ENCODE results near the gene ARMC2.

The ARMC2 gene

GRCh38 chr6:108958900-108959770 is 110.9 kb downstream of the ARMC2 start:
- Histone ChIP-seq H3K36me3 (ENCODE audit: control insufficient read depth in 1 of 2, insufficient read depth in 2 of 2, low read length in 2 of 2) (no peaks in the 10 kb centered on the region), H3K4me3 (ENCODE audit: low read depth in 1 of 2, low read length in 2 of 2) (no peak overlapping the region), H3K9me3 (ENCODE audit: control insufficient read depth in 1 of 2, low read length in 2 of 2) (no peaks in the 10 kb centered on the region), H3K27me3 (ENCODE audit: low read depth, low read length) (no peaks in the 10 kb centered on the region), H3K27ac (ENCODE audit: low read length) (no peak overlapping the region), H3K4me1 (ENCODE audit: control insufficient read depth in 1 of 2, insufficient read depth in 2 of 2, low read length in 2 of 2) (peaks cover 10 to 19% of the 10 kb centered on the region in 2 donors)

- Histone ChIP-seq H3K4me3 (ENCODE audit: low read depth in 1 of 2, low read length in 2 of 2) (no peak overlapping the region), H3K27me3 (ENCODE audit: low read depth, low read length) (no peaks in the 10 kb centered on the region), H3K36me3 (ENCODE audit: control insufficient read depth in 1 of 2, insufficient read depth in 2 of 2, low read length in 2 of 2) (no peaks in the 10 kb centered on the region), H3K27ac (ENCODE audit: low read length) (peak overlapping the region; percentile 69), H3K9me3 (ENCODE audit: control insufficient read depth in 1 of 2, low read length in 2 of 2) (no peaks in the 10 kb centered on the region), H3K4me1 (ENCODE audit: control insufficient read depth in 1 of 2, insufficient read depth in 2 of 2, low read length in 2 of 2) (peaks cover 10 to 19% of the 10 kb centered on the region in 2 donors)
These were observed 111.9 kb downstream of the ARMC2 start for GRCh38 chr6:108959972-108960582.

- H3K27ac ChIP-seq (ENCODE audit: low read length) = peak overlapping the region; percentile 69
- H3K4me3 ChIP-seq (ENCODE audit: low read depth in 1 of 2, low read length in 2 of 2) = no peak overlapping the region
These were observed 112.4 kb downstream of the ARMC2 start for GRCh38 chr6:108960601-108961000.

GRCh38 chr6:108961077-108961476 is 112.9 kb downstream of the ARMC2 start:
- Histone ChIP-seq H3K4me3 (ENCODE audit: low read depth in 1 of 2, low read length in 2 of 2) (no peak overlapping the region), H3K36me3 (ENCODE audit: control insufficient read depth in 1 of 2, insufficient read depth in 2 of 2, low read length in 2 of 2) (no peaks in the 10 kb centered on the region), H3K27ac (ENCODE audit: low read length) (peak overlapping the region; percentile 69), H3K9me3 (ENCODE audit: control insufficient read depth in 1 of 2, low read length in 2 of 2) (no peaks in the 10 kb centered on the region), H3K4me1 (ENCODE audit: control insufficient read depth in 1 of 2, insufficient read depth in 2 of 2, low read length in 2 of 2) (peaks cover 10 to 19% of the 10 kb centered on the region in 2 donors), H3K27me3 (ENCODE audit: low read depth, low read length) (no peaks in the 10 kb centered on the region)

More at GRCh38 chr6:108960601-108961000, 112.4 kb downstream of the ARMC2 start:
- Histone ChIP-seq H3K9me3 (ENCODE audit: control insufficient read depth in 1 of 2, low read length in 2 of 2) (no peaks in the 10 kb centered on the region), H3K27me3 (ENCODE audit: low read depth, low read length) (no peaks in the 10 kb centered on the region), H3K36me3 (ENCODE audit: control insufficient read depth in 1 of 2, insufficient read depth in 2 of 2, low read length in 2 of 2) (no peaks in the 10 kb centered on the region), H3K4me1 (ENCODE audit: control insufficient read depth in 1 of 2, insufficient read depth in 2 of 2, low read length in 2 of 2) (peaks cover 10 to 19% of the 10 kb centered on the region in 2 donors)

- peak overlapping the region; percentile 69 for H3K27ac ChIP-seq (ENCODE audit: low read length)
- no peaks in the 10 kb centered on the region for H3K9me3 ChIP-seq (ENCODE audit: control insufficient read depth in 1 of 2, low read length in 2 of 2)
- no peaks in the 10 kb centered on the region for H3K36me3 ChIP-seq (ENCODE audit: control insufficient read depth in 1 of 2, insufficient read depth in 2 of 2, low read length in 2 of 2)
- H3K27me3 ChIP-seq (ENCODE audit: low read depth, low read length) = no peaks in the 10 kb centered on the region
- no peak overlapping the region for H3K4me3 ChIP-seq (ENCODE audit: low read depth in 1 of 2, low read length in 2 of 2)
- peaks cover 10 to 19% of the 10 kb centered on the region in 2 donors for H3K4me1 ChIP-seq (ENCODE audit: control insufficient read depth in 1 of 2, insufficient read depth in 2 of 2, low read length in 2 of 2)
These were observed 113.8 kb downstream of the ARMC2 start for GRCh38 chr6:108961985-108962384.

GRCh38 chr6:108966251-108966650 is 118.0 kb downstream of the ARMC2 start:
- Histone ChIP-seq H3K4me1 (ENCODE audit: control insufficient read depth in 1 of 2, insufficient read depth in 2 of 2, low read length in 2 of 2) (peaks cover 4 to 5% of the 10 kb centered on the region in 2 donors), H3K9me3 (ENCODE audit: control insufficient read depth in 1 of 2, low read length in 2 of 2) (no peaks in the 10 kb centered on the region), H3K27ac (ENCODE audit: low read length) (no peak overlapping the region)

GRCh38 chr6:108966855-108967755 is 118.9 kb downstream of the ARMC2 start:
- no peaks in the 10 kb centered on the region for H3K27me3 ChIP-seq (ENCODE audit: low read depth, low read length)
- no peaks in the 10 kb centered on the region for H3K36me3 ChIP-seq (ENCODE audit: control insufficient read depth in 1 of 2, insufficient read depth in 2 of 2, low read length in 2 of 2)
- no peak overlapping the region for H3K27ac ChIP-seq (ENCODE audit: low read length)
- no peaks in the 10 kb centered on the region for H3K9me3 ChIP-seq (ENCODE audit: control insufficient read depth in 1 of 2, low read length in 2 of 2)
- peaks cover 0 to 4% of the 10 kb centered on the region in 2 donors for H3K4me1 ChIP-seq (ENCODE audit: control insufficient read depth in 1 of 2, insufficient read depth in 2 of 2, low read length in 2 of 2)
- no peak overlapping the region for H3K4me3 ChIP-seq (ENCODE audit: low read depth in 1 of 2, low read length in 2 of 2)

More at GRCh38 chr6:108966251-108966650, 118.0 kb downstream of the ARMC2 start:
- Histone ChIP-seq H3K4me3 (ENCODE audit: low read depth in 1 of 2, low read length in 2 of 2) (no peak overlapping the region), H3K27me3 (ENCODE audit: low read depth, low read length) (no peaks in the 10 kb centered on the region), H3K36me3 (ENCODE audit: control insufficient read depth in 1 of 2, insufficient read depth in 2 of 2, low read length in 2 of 2) (no peaks in the 10 kb centered on the region)

- Histone ChIP-seq H3K36me3 (ENCODE audit: control insufficient read depth in 1 of 2, insufficient read depth in 2 of 2, low read length in 2 of 2) (no peaks in the 10 kb centered on the region), H3K9me3 (ENCODE audit: control insufficient read depth in 1 of 2, low read length in 2 of 2) (no peaks in the 10 kb centered on the region), H3K27me3 (ENCODE audit: low read depth, low read length) (no peaks in the 10 kb centered on the region), H3K27ac (ENCODE audit: low read length) (no peak overlapping the region), H3K4me3 (ENCODE audit: low read depth in 1 of 2, low read length in 2 of 2) (no peak overlapping the region), H3K4me1 (ENCODE audit: control insufficient read depth in 1 of 2, insufficient read depth in 2 of 2, low read length in 2 of 2) (no peaks in the 10 kb centered on the region)
These were observed 120.4 kb downstream of the ARMC2 start for GRCh38 chr6:108968325-108969316.

GRCh38 chr6:108969776-108970175 is 121.6 kb downstream of the ARMC2 start:
- Histone ChIP-seq H3K4me1 (ENCODE audit: control insufficient read depth in 1 of 2, insufficient read depth in 2 of 2, low read length in 2 of 2) (no peaks in the 10 kb centered on the region), H3K4me3 (ENCODE audit: low read depth in 1 of 2, low read length in 2 of 2) (no peak overlapping the region), H3K9me3 (ENCODE audit: control insufficient read depth in 1 of 2, low read length in 2 of 2) (no peaks in the 10 kb centered on the region), H3K27me3 (ENCODE audit: low read depth, low read length) (no peaks in the 10 kb centered on the region), H3K36me3 (ENCODE audit: control insufficient read depth in 1 of 2, insufficient read depth in 2 of 2, low read length in 2 of 2) (no peaks in the 10 kb centered on the region), H3K27ac (ENCODE audit: low read length) (no peak overlapping the region)

GRCh38 chr6:108974201-108974600 is 126.0 kb downstream of the ARMC2 start:
- Histone ChIP-seq H3K9me3 (ENCODE audit: control insufficient read depth in 1 of 2, low read length in 2 of 2) (no peaks in the 10 kb centered on the region), H3K27me3 (ENCODE audit: low read depth, low read length) (no peaks in the 10 kb centered on the region), H3K4me3 (ENCODE audit: low read depth in 1 of 2, low read length in 2 of 2) (no peak overlapping the region), H3K27ac (ENCODE audit: low read length) (no peak overlapping the region), H3K36me3 (ENCODE audit: control insufficient read depth in 1 of 2, insufficient read depth in 2 of 2, low read length in 2 of 2) (no peaks in the 10 kb centered on the region), H3K4me1 (ENCODE audit: control insufficient read depth in 1 of 2, insufficient read depth in 2 of 2, low read length in 2 of 2) (no peaks in the 10 kb centered on the region)

Data from muscle layer of duodenum (tissue), 2 donors.